Activated naive CD8-positive, alpha-beta T cell treated with anti-CD3 and anti-CD28 coated beads, Interleukin-2, amount 50 U/mL, for 24 hours (primary cell): ENCODE measurements around the gene EXOC4.
"Not testable (repeated sequence)": the region's sequence is repeated elsewhere in the genome, so short reads cannot be mapped to it uniquely, and the experiment has no call there.

Experiments used
- ATAC-seq: fragments of 150-1000 bp; cut with Tn5 transposase; one replicate; pipeline ENCODE4 v1.10.0; 2021
- DNase-seq: peaks from one replicate; pipeline ENCODE4 v3.0.0; 2021
- H3K27ac Mint-ChIP-seq: one replicate; pipeline ENCODE4 v1.8.0; 2021; ENCODE audit warnings: mild to moderate bottlenecking, mixed read lengths
- H3K27me3 Mint-ChIP-seq: one replicate; pipeline ENCODE4 v1.8.0; 2021; ENCODE audit warnings: mixed read lengths
- H3K36me3 Mint-ChIP-seq: one replicate; pipeline ENCODE4 v1.8.0; 2021; ENCODE audit warnings: low read depth, mixed read lengths
- H3K4me1 Mint-ChIP-seq: one replicate; pipeline ENCODE4 v1.8.0; 2021; ENCODE audit warnings: mixed read lengths
- H3K4me3 Mint-ChIP-seq: one replicate; pipeline ENCODE4 v1.8.0; 2021; ENCODE audit warnings: mild to moderate bottlenecking, moderate library complexity, mixed read lengths
- H3K9me3 Mint-ChIP-seq: one replicate; pipeline ENCODE4 v1.8.0; 2021; ENCODE audit warnings: mixed read lengths

EXOC4 gene

GRCh38 chr7:133629701-133630100 is 376.8 kb downstream of the EXOC4 start:
- Mint-ChIP-seq H3K4me3 (no peak overlapping the region), H3K27ac (no peak overlapping the region), H3K36me3 (peaks cover 40% of the 10 kb centered on the region), H3K27me3 (no peaks in the 10 kb centered on the region), H3K4me1 (no peaks in the 10 kb centered on the region), H3K9me3 (peaks cover 17% of the 10 kb centered on the region)
- no peak for DNase-seq
- no peak for ATAC-seq

- Mint-ChIP-seq H3K27ac (no peak overlapping the region), H3K36me3 (peaks cover 43% of the 10 kb centered on the region), H3K4me3 (no peak overlapping the region), H3K9me3 (peaks cover 16% of the 10 kb centered on the region), H3K4me1 (no peaks in the 10 kb centered on the region), H3K27me3 (no peaks in the 10 kb centered on the region)
- ATAC-seq (no peak), DNase-seq (no peak)
These were observed 380.2 kb downstream of the EXOC4 start for GRCh38 chr7:133633055-133633454.

- H3K4me3 Mint-ChIP-seq, result no peak overlapping the region
These were observed 382.7 kb downstream of the EXOC4 start for GRCh38 chr7:133635541-133635940.

GRCh38 chr7:133638857-133639256 is 386.0 kb downstream of the EXOC4 start:
- no peak for DNase-seq
- no peak overlapping the region for H3K27ac Mint-ChIP-seq
- no peak overlapping the region for H3K4me3 Mint-ChIP-seq
- H3K9me3 Mint-ChIP-seq, result no peaks in the 10 kb centered on the region
- H3K36me3 Mint-ChIP-seq, result peaks cover 10% of the 10 kb centered on the region
- ATAC-seq, result no peak
- H3K27me3 Mint-ChIP-seq, result no peaks in the 10 kb centered on the region
- no peaks in the 10 kb centered on the region for H3K4me1 Mint-ChIP-seq

More at GRCh38 chr7:133635541-133635940, 382.7 kb downstream of the EXOC4 start:
- Mint-ChIP-seq H3K36me3 (peaks cover 23% of the 10 kb centered on the region), H3K27me3 (no peaks in the 10 kb centered on the region), H3K9me3 (peaks cover 8% of the 10 kb centered on the region), H3K27ac (no peak overlapping the region), H3K4me1 (no peaks in the 10 kb centered on the region)
- DNase-seq (no peak), ATAC-seq (no peak)

- Mint-ChIP-seq H3K4me1 (peaks cover 2% of the 10 kb centered on the region), H3K9me3 (no peaks in the 10 kb centered on the region), H3K36me3 (peaks cover 10% of the 10 kb centered on the region), H3K27ac (no peak overlapping the region), H3K4me3 (no peak overlapping the region), H3K27me3 (no peaks in the 10 kb centered on the region)
- no peak for DNase-seq
- ATAC-seq, result no peak
These were observed 388.6 kb downstream of the EXOC4 start for GRCh38 chr7:133641436-133641835.

GRCh38 chr7:133642907-133643306 is 390.0 kb downstream of the EXOC4 start:
- Mint-ChIP-seq H3K36me3 (peaks cover 10% of the 10 kb centered on the region), H3K27ac (no peak overlapping the region), H3K9me3 (no peaks in the 10 kb centered on the region), H3K4me1 (peaks cover 2% of the 10 kb centered on the region), H3K4me3 (no peak overlapping the region), H3K27me3 (no peaks in the 10 kb centered on the region)
- DNase-seq, result no peak
- ATAC-seq, result no peak

- not testable (repeated sequence) for ATAC-seq, H3K4me1 Mint-ChIP-seq, DNase-seq, H3K4me3 Mint-ChIP-seq, H3K27me3 Mint-ChIP-seq, H3K9me3 Mint-ChIP-seq, H3K27ac Mint-ChIP-seq
- H3K36me3 Mint-ChIP-seq, result peaks cover 10% of the 10 kb centered on the region
These were observed 390.8 kb downstream of the EXOC4 start for GRCh38 chr7:133643652-133644051.

- H3K27me3 Mint-ChIP-seq, result no peaks in the 10 kb centered on the region
- peaks cover 2% of the 10 kb centered on the region for H3K4me1 Mint-ChIP-seq
- DNase-seq, result no peak
- no peak overlapping the region for H3K4me3 Mint-ChIP-seq
- H3K36me3 Mint-ChIP-seq, result peaks cover 10% of the 10 kb centered on the region
- ATAC-seq, result no peak
- H3K9me3 Mint-ChIP-seq, result no peaks in the 10 kb centered on the region
- no peak overlapping the region for H3K27ac Mint-ChIP-seq
These were observed 393.1 kb downstream of the EXOC4 start for GRCh38 chr7:133645884-133646391.

- H3K36me3 Mint-ChIP-seq, result peaks cover 10% of the 10 kb centered on the region
- DNase-seq, result no peak
- H3K27me3 Mint-ChIP-seq, result no peaks in the 10 kb centered on the region
- H3K9me3 Mint-ChIP-seq, result no peaks in the 10 kb centered on the region
- peaks cover 2% of the 10 kb centered on the region for H3K4me1 Mint-ChIP-seq
- no peak overlapping the region for H3K4me3 Mint-ChIP-seq
- no peak for ATAC-seq
- no peak overlapping the region for H3K27ac Mint-ChIP-seq
These were observed 393.8 kb downstream of the EXOC4 start for GRCh38 chr7:133646472-133647315.

- DNase-seq (no peak), ATAC-seq (no peak)
- Mint-ChIP-seq H3K36me3 (peaks cover 3% of the 10 kb centered on the region), H3K27ac (no peak overlapping the region), H3K9me3 (no peaks in the 10 kb centered on the region), H3K4me1 (peaks cover 2% of the 10 kb centered on the region), H3K27me3 (no peaks in the 10 kb centered on the region), H3K4me3 (no peak overlapping the region)
These were observed 396.7 kb downstream of the EXOC4 start for GRCh38 chr7:133649593-133649992.

GRCh38 chr7:133650069-133650468 is 397.2 kb downstream of the EXOC4 start:
- H3K4me1 Mint-ChIP-seq, result peaks cover 2% of the 10 kb centered on the region
- DNase-seq (no peak), ATAC-seq (no peak)
- no peaks in the 10 kb centered on the region for H3K9me3 Mint-ChIP-seq
- H3K36me3 Mint-ChIP-seq, result peaks cover 1% of the 10 kb centered on the region
- H3K27me3 Mint-ChIP-seq, result no peaks in the 10 kb centered on the region
- no peak overlapping the region for H3K27ac Mint-ChIP-seq
- no peak overlapping the region for H3K4me3 Mint-ChIP-seq

GRCh38 chr7:133650487-133651300 is 397.8 kb downstream of the EXOC4 start:
- no peak overlapping the region for H3K27ac Mint-ChIP-seq
- H3K4me1 Mint-ChIP-seq, result peaks cover 2% of the 10 kb centered on the region
- no peaks in the 10 kb centered on the region for H3K9me3 Mint-ChIP-seq
- DNase-seq, result no peak
- ATAC-seq, result no peak
- H3K4me3 Mint-ChIP-seq, result no peak overlapping the region
- H3K27me3 Mint-ChIP-seq, result no peaks in the 10 kb centered on the region
- peaks cover 1% of the 10 kb centered on the region for H3K36me3 Mint-ChIP-seq

- Mint-ChIP-seq H3K27me3 (no peaks in the 10 kb centered on the region), H3K4me3 (no peak overlapping the region), H3K27ac (no peak overlapping the region), H3K36me3 (peaks cover 2% of the 10 kb centered on the region), H3K9me3 (no peaks in the 10 kb centered on the region), H3K4me1 (no peaks in the 10 kb centered on the region)
- DNase-seq, result no peak
- no peak for ATAC-seq
These were observed 399.7 kb downstream of the EXOC4 start for GRCh38 chr7:133652547-133652946.

- ATAC-seq (no peak), DNase-seq (no peak)
- Mint-ChIP-seq H3K9me3 (no peaks in the 10 kb centered on the region), H3K27me3 (no peaks in the 10 kb centered on the region), H3K27ac (no peak overlapping the region), H3K4me3 (no peak overlapping the region), H3K4me1 (peaks cover 4% of the 10 kb centered on the region), H3K36me3 (peaks cover 5% of the 10 kb centered on the region)
These were observed 401.7 kb downstream of the EXOC4 start for GRCh38 chr7:133654547-133654946.

GRCh38 chr7:133662276-133662675 is 409.4 kb downstream of the EXOC4 start:
- Mint-ChIP-seq H3K27ac (no peak overlapping the region), H3K36me3 (peaks cover 18% of the 10 kb centered on the region), H3K4me1 (peaks cover 4% of the 10 kb centered on the region), H3K27me3 (no peaks in the 10 kb centered on the region), H3K4me3 (no peak overlapping the region), H3K9me3 (no peaks in the 10 kb centered on the region)
- no peak for DNase-seq
- no peak for ATAC-seq
